ENCODE data around the gene CHEK1.

DNA sequence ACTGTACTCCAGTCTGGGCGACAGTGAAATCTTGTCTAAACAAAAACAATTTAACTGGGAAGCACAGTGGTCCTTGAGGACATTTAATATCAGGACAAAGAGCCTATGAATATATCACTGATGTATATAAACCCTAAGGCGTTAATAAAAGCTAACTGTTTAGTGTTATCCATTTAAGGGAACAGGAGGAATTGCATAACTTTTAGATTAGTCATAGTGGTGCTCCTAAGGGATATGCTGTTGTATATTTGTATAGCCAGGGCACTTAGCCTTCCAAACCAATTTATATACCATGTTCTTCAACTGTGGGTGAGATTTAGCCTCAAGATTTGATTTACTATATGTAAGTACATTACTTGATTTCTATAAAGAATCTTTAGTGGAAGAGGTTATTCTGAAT, 3.0 kb upstream of the CHEK1 start:
- TF ChIP-seq, protein P1, sequence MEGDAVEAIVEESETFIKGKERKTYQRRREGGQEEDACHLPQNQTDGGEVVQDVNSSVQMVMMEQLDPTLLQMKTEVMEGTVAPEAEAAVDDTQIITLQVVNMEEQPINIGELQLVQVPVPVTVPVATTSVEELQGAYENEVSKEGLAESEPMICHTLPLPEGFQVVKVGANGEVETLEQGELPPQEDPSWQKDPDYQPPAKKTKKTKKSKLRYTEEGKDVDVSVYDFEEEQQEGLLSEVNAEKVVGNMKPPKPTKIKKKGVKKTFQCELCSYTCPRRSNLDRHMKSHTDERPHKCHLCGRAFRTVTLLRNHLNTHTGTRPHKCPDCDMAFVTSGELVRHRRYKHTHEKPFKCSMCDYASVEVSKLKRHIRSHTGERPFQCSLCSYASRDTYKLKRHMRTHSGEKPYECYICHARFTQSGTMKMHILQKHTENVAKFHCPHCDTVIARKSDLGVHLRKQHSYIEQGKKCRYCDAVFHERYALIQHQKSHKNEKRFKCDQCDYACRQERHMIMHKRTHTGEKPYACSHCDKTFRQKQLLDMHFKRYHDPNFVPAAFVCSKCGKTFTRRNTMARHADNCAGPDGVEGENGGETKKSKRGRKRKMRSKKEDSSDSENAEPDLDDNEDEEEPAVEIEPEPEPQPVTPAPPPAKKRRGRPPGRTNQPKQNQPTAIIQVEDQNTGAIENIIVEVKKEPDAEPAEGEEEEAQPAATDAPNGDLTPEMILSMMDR (IDR thresholded peaks at IDR 0.05) = no peak
- no peak for TF ChIP-seq POLR2A (IDR thresholded peaks at IDR 0.05)
